IPS-NIHi7 (cell line): ENCODE measurements around the gene TXNRD1.
A peak's percentile ranks its signal among the peaks of the same experiment; 100 is the strongest.
"Not testable (repeated sequence)": the region's sequence is repeated elsewhere in the genome, so short reads cannot be mapped to it uniquely, and the experiment has no call there.

Experiments used
- DNase-seq: peaks from one replicate; pipeline ENCODE4 v3.0.0; 2012; ENCODE audit warnings: mixed read lengths; ENCODE audit errors: extremely low spot score

The TXNRD1 gene

GRCh38 chr12:104280717-104281458 lies 65.3 kb downstream of the TXNRD1 start:
- no peak for DNase-seq

GRCh38 chr12:104281636-104282035 lies 66.1 kb downstream of the TXNRD1 start:
- no peak for DNase-seq

- no peak for DNase-seq
These were observed 66.5 kb downstream of the TXNRD1 start for GRCh38 chr12:104282109-104282508.

- DNase-seq = no peak
These were observed 70.3 kb downstream of the TXNRD1 start for GRCh38 chr12:104285740-104286515.

- DNase-seq = peak; percentile 89
These were observed 71.2 kb downstream of the TXNRD1 start for GRCh38 chr12:104286516-104287482.

- peak; percentile 91 for DNase-seq
These were observed 73.2 kb downstream of the TXNRD1 start for GRCh38 chr12:104288635-104289274.

- DNase-seq = no peak
These were observed 74.7 kb downstream of the TXNRD1 start for GRCh38 chr12:104290320-104290719.

- no peak for DNase-seq
These were observed 75.3 kb downstream of the TXNRD1 start for GRCh38 chr12:104290855-104291254.

GRCh38 chr12:104291867-104292524 lies 76.4 kb downstream of the TXNRD1 start:
- no peak for DNase-seq

- no peak for DNase-seq
These were observed 77.6 kb downstream of the TXNRD1 start for GRCh38 chr12:104292872-104293794.

GRCh38 chr12:104294158-104294859 lies 78.7 kb downstream of the TXNRD1 start:
- DNase-seq = not testable (repeated sequence)

GRCh38 chr12:104294927-104295668 lies 79.5 kb downstream of the TXNRD1 start:
- no peak for DNase-seq

GRCh38 chr12:104295954-104296353 lies 80.4 kb downstream of the TXNRD1 start:
- DNase-seq = no peak

GRCh38 chr12:104296718-104297117 lies 81.1 kb downstream of the TXNRD1 start:
- no peak for DNase-seq

- no peak for DNase-seq
These were observed 82.0 kb downstream of the TXNRD1 start for GRCh38 chr12:104297477-104298113.

GRCh38 chr12:104299842-104300481 lies 84.4 kb downstream of the TXNRD1 start:
- DNase-seq = no peak

GRCh38 chr12:104303538-104304151 lies 88.1 kb downstream of the TXNRD1 start, which contains the start of gene EID3:
TSS of gene EID3 (plus strand) at chr12:104303739. CDS start at chr12:104303935, 196 bp downstream.
- DNase-seq = peak; percentile 90
